HL-60 (cell line): ENCODE data around the gene GRIA1.

Experiments
- CTCF ChIP-seq: IDR thresholded peaks from one replicate; pipeline ENCODE4 v1.5.1; 2011; ENCODE audit warnings: low read length, control low read depth, inconsistent platforms; ENCODE audit not compliant: insufficient read depth
- GABPA ChIP-seq: IDR thresholded peaks from 2 replicates; pipeline ENCODE4 v1.6.1; 2012; ENCODE audit warnings: low read depth
- POLR2AphosphoS5 ChIP-seq: IDR thresholded peaks from 2 replicates; pipeline ENCODE4 v1.6.1; 2012; ENCODE audit warnings: low read depth
- REST ChIP-seq: IDR thresholded peaks from 2 replicates; pipeline ENCODE4 v1.6.1; 2012; ENCODE audit warnings: low read depth; ENCODE audit not compliant: insufficient replicate concordance
- SPI1 ChIP-seq: IDR thresholded peaks from 2 replicates; pipeline ENCODE4 v1.6.1; 2012; ENCODE audit warnings: low read depth, mild to moderate bottlenecking, borderline replicate concordance

DNA sequence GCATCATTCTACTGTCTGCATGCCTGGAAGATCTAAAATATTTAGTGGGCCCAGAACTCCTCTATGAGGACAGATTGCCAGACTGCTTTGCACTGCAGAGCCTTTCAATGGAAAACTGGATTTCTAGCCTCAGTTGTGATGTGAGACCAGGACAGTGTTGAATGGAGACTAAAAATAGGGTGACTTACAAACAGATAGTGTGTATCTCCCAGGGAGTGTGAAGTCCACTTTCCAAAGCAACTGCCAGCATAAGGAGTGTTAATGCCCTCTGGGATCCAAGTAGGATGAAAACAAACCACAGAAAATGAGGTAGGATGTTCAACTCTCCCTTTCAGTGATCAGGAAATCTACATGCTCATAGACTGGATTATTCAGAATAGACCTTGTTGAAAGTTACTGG, 119.5 kb downstream of the GRIA1 start:
- TF ChIP-seq CTCF = no peak
- no peak for TF ChIP-seq POLR2AphosphoS5
- TF ChIP-seq REST = no peak
- TF ChIP-seq GABPA = no peak
- TF ChIP-seq SPI1 = no peak
